Suprapubic skin (tissue), 4 donors: ENCODE data around the gene TSPAN32. TPM values are rescaled to one million over a fixed set of nuclear protein-coding genes. Genes with fewer than 3 reads are reported as not detected.

ENCODE experiments used
- DNase-seq, 2 donors: peaks; one replicate each; pipeline ENCODE4 v3.0.0-alpha.2; 2019; ENCODE audit warnings: low spot score in 2 of 2
- H3K27ac ChIP-seq: fragments of 200-600 bp; sonication (generic); one replicate; pipeline ENCODE4 v1.5.1; 2019
- H3K27me3 ChIP-seq: fragments of 200-600 bp; sonication (generic); one replicate; pipeline ENCODE4 v1.5.1; 2019
- H3K36me3 ChIP-seq: fragments of 200-600 bp; sonication (generic); one replicate; pipeline ENCODE4 v1.5.1; 2019
- H3K4me1 ChIP-seq: fragments of 200-600 bp; sonication (generic); one replicate; pipeline ENCODE4 v1.5.1; 2019
- H3K4me3 ChIP-seq: fragments of 200-600 bp; sonication (generic); one replicate; pipeline ENCODE4 v1.5.1; 2019; ENCODE audit warnings: mild to moderate bottlenecking
- H3K9me3 ChIP-seq: fragments of 200-600 bp; sonication (generic); one replicate; pipeline ENCODE4 v1.5.1; 2019
- CTCF ChIP-seq, 2 donors: fragments of 200-600 bp in 1 of 2; fragments of 450-650 bp in 1 of 2; sonication (generic) in 1 of 2; IDR thresholded peaks; one replicate each; pipeline ENCODE4 v1.5.1; 2016 to 2019; ENCODE audit warnings: antibody characterized with exemption in 2 of 2, mild to moderate bottlenecking in 1 of 2, moderate library complexity in 1 of 2
- EP300 ChIP-seq: sonication (generic); formaldehyde crosslinking; IDR thresholded peaks from one replicate; pipeline ENCODE4 v1.6.1; 2017; ENCODE audit warnings: antibody characterized with exemption
- POLR2A ChIP-seq, 2 donors: fragments of 450-650 bp; IDR thresholded peaks; one replicate each; pipeline ENCODE4 v1.6.1; 2017; ENCODE audit warnings: antibody characterized with exemption in 2 of 2, mild to moderate bottlenecking in 2 of 2, moderate library complexity in 2 of 2
- POLR2AphosphoS5 ChIP-seq, 3 donors: sonication (generic); formaldehyde crosslinking; IDR thresholded peaks; one replicate each; pipeline ENCODE4 v1.6.1; 2017; ENCODE audit warnings: antibody characterized with exemption in 3 of 3
- WGBS: methylation state at CpG from one replicate; pipeline ENCODE4 v1.1.5; 2018; 5-methylcytosine and 5-hydroxymethylcytosine counted together
- total RNA-seq, 4 donors: library from RNA; depleted of rRNA; stranded (reverse); fragments of >200 nt; gene quantifications; one replicate each; pipeline ENCODE4 v1.1.0, GENCODE V29; 2016

TSPAN32 gene
- total RNA-seq, result 1 to 10 TPM in 1 of 4 donors, under 1 TPM in 1, not detected in 2; 0.26 to 4.3 TPM

GRCh38 chr11:2301631-2302305 is at the start of gene TSPAN32, which contains the start of gene C11orf21:
TSPAN32 (plus strand) TSS chr11:2302013; CDS start chr11:2302150, 137 bp downstream.
C11orf21 (minus strand) TSS chr11:2301918; CDS start chr11:2301808, 110 bp downstream.
- TF ChIP-seq EP300, result no peak
- no peaks in the 10 kb centered on the region for H3K36me3 ChIP-seq
- no peaks in the 10 kb centered on the region for H3K9me3 ChIP-seq
- peak within 1 kb of the TSS; percentile 10 for H3K4me3 ChIP-seq
- no peaks in the 10 kb centered on the region for H3K27me3 ChIP-seq
- H3K27ac ChIP-seq, result no peak within 1 kb of the TSS
- peaks cover 24% of the 10 kb centered on the region for H3K4me1 ChIP-seq
- WGBS, result 57% methylated on average over 6 of the region's 16 CpGs
- peak; percentile 71 to 84 for DNase-seq

- DNase-seq, result no peak
- 92% methylated on average over 6 of the region's 6 CpGs for WGBS
- no peak overlapping the region for H3K27ac ChIP-seq
- no peak for TF ChIP-seq CTCF (IDR thresholded peaks at IDR 0.05)
- TF ChIP-seq POLR2AphosphoS5 (IDR thresholded peaks at IDR 0.05), result no peak
- TF ChIP-seq EP300, result no peak
- no peak for TF ChIP-seq POLR2A (IDR thresholded peaks at IDR 0.05)
- H3K36me3 ChIP-seq, result no peaks in the 10 kb centered on the region
- H3K27me3 ChIP-seq, result no peaks in the 10 kb centered on the region
- H3K4me3 ChIP-seq, result no peak overlapping the region
- H3K4me1 ChIP-seq, result peaks cover 13% of the 10 kb centered on the region
- H3K9me3 ChIP-seq, result no peaks in the 10 kb centered on the region
These were observed 49.8 kb upstream of the TSPAN32 start for GRCh38 chr11:2252018-2252417.

- peak overlapping the region; percentile 90 for H3K27ac ChIP-seq
- peaks cover 37% of the 10 kb centered on the region for H3K4me1 ChIP-seq
- DNase-seq, result peak in 1 of 2 donors; percentile 40
- H3K36me3 ChIP-seq, result no peaks in the 10 kb centered on the region
- no peak overlapping the region for H3K4me3 ChIP-seq
- 65% methylated on average over 8 of the region's 14 CpGs for WGBS
- no peaks in the 10 kb centered on the region for H3K9me3 ChIP-seq
- TF ChIP-seq EP300 (no peak), CTCF (IDR thresholded peaks at IDR 0.05) (no peak), POLR2A (IDR thresholded peaks at IDR 0.05) (no peak)
- peaks cover 10% of the 10 kb centered on the region for H3K27me3 ChIP-seq
These were observed 45.4 kb upstream of the TSPAN32 start for GRCh38 chr11:2256293-2256913.

GRCh38 chr11:2256951-2257700 is 44.7 kb upstream of the TSPAN32 start:
- WGBS, result 80% methylated on average over 8 of the region's 31 CpGs
- H3K9me3 ChIP-seq, result no peaks in the 10 kb centered on the region
- H3K4me1 ChIP-seq, result peaks cover 38% of the 10 kb centered on the region
- TF ChIP-seq POLR2AphosphoS5 (IDR thresholded peaks at IDR 0.05) (no peak), EP300 (no peak), POLR2A (IDR thresholded peaks at IDR 0.05) (no peak), CTCF (IDR thresholded peaks at IDR 0.05) (no peak)
- peaks cover 10% of the 10 kb centered on the region for H3K27me3 ChIP-seq
- DNase-seq, result peak; percentile 77 to 85
- H3K36me3 ChIP-seq, result no peaks in the 10 kb centered on the region
- no peak overlapping the region for H3K4me3 ChIP-seq
- peak overlapping the region; percentile 90 for H3K27ac ChIP-seq

- peak; percentile 59 to 76 for DNase-seq
- 92% methylated on average over 21 of the region's 29 CpGs for WGBS
These were observed 43.0 kb upstream of the TSPAN32 start for GRCh38 chr11:2258501-2259465.

More at GRCh38 chr11:2258501-2259465, 43.0 kb upstream of the TSPAN32 start:
- H3K27ac ChIP-seq, result no peak overlapping the region
- peaks cover 38% of the 10 kb centered on the region for H3K4me1 ChIP-seq
- no peaks in the 10 kb centered on the region for H3K36me3 ChIP-seq
- no peak overlapping the region for H3K4me3 ChIP-seq
- no peaks in the 10 kb centered on the region for H3K9me3 ChIP-seq
- no peak for TF ChIP-seq EP300
- no peak for TF ChIP-seq CTCF (IDR thresholded peaks at IDR 0.05)
- no peak for TF ChIP-seq POLR2A (IDR thresholded peaks at IDR 0.05)
- no peak for TF ChIP-seq POLR2AphosphoS5 (IDR thresholded peaks at IDR 0.05)
- peaks cover 10% of the 10 kb centered on the region for H3K27me3 ChIP-seq
